Lower leg skin (tissue), 4 donors: ENCODE results near the gene USP25. TPM values are rescaled to one million over a fixed set of nuclear protein-coding genes. Genes with fewer than 3 reads are reported as not detected.

Source experiments
- DNase-seq, 2 donors: peaks; one replicate each; pipeline ENCODE4 v3.0.0-alpha.2; 2019; ENCODE audit warnings: low spot score in 2 of 2
- H3K4me3 ChIP-seq: fragments of 200-600 bp; sonication (generic); 2 replicates; pipeline ENCODE4 v1.5.1; 2017; ENCODE audit warnings: mild to moderate bottlenecking, low read depth; ENCODE audit not compliant: poor library complexity, severe bottlenecking
- POLR2A ChIP-seq, 2 donors: fragments of 450-650 bp; IDR thresholded peaks; one replicate each; pipeline ENCODE4 v1.6.1; 2016 to 2017; ENCODE audit warnings: antibody characterized with exemption in 2 of 2, mild to moderate bottlenecking in 1 of 2, moderate library complexity in 1 of 2
- WGBS, 2 donors: methylation state at CpG; one replicate each; pipeline ENCODE4 v1.1.5; 2018; 5-methylcytosine and 5-hydroxymethylcytosine counted together
- intact Hi-C: fragments of 100-400 bp; cut with DNase I; formaldehyde crosslinking; loops from one replicate; pipeline ENCODE4 v1.15.0; 2023; ENCODE audit warnings: low total_unique reads
- total RNA-seq, 4 donors: library from RNA; depleted of rRNA; stranded (reverse); fragments of >200 nt; gene quantifications; one replicate each; pipeline ENCODE4 v1.1.0, GENCODE V29; 2016
- TF ChIP-seq, protein P1 (sequence below), 3 donors: fragments of 450-650 bp; IDR thresholded peaks; one replicate each; pipeline ENCODE4 v1.5.1; 2016; ENCODE audit warnings: antibody characterized with exemption in 3 of 3, mild to moderate bottlenecking in 3 of 3, moderate library complexity in 2 of 3

USP25 gene
- total RNA-seq, 4 donors from 2014 or later: 20.4 to 37.4 (median 32.3) TPM

DNA sequence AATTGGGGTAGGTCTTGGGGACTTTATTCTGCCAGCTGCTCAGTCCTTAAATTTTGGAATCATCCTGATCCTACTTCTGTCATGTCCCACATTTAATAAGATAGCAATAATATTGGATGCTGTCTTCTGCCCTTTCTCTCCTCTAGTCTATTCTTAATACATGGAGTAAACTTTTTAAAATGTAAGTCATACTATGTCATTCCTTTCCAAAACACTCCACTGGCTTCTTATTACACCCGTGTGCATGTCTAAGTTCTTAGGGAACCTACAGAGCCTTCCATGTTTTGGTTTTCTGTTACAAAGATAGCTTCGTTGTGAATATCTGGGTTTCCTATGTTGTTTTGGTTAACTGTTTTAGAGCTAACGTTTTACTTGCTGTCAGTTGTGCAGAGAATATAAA lies 35.1 kb downstream of the USP25 start:
- intact Hi-C loops: no loop called here
- DNase-seq: no peak
- no peak overlapping the region for H3K4me3 ChIP-seq
- no peak for TF ChIP-seq POLR2A (IDR thresholded peaks at IDR 0.05)
- TF ChIP-seq, protein P1, sequence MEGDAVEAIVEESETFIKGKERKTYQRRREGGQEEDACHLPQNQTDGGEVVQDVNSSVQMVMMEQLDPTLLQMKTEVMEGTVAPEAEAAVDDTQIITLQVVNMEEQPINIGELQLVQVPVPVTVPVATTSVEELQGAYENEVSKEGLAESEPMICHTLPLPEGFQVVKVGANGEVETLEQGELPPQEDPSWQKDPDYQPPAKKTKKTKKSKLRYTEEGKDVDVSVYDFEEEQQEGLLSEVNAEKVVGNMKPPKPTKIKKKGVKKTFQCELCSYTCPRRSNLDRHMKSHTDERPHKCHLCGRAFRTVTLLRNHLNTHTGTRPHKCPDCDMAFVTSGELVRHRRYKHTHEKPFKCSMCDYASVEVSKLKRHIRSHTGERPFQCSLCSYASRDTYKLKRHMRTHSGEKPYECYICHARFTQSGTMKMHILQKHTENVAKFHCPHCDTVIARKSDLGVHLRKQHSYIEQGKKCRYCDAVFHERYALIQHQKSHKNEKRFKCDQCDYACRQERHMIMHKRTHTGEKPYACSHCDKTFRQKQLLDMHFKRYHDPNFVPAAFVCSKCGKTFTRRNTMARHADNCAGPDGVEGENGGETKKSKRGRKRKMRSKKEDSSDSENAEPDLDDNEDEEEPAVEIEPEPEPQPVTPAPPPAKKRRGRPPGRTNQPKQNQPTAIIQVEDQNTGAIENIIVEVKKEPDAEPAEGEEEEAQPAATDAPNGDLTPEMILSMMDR (IDR thresholded peaks at IDR 0.05): no peak
- WGBS, 2 donors: 65 to 69% methylated on average over 3 of the region's 3 CpGs

DNA sequence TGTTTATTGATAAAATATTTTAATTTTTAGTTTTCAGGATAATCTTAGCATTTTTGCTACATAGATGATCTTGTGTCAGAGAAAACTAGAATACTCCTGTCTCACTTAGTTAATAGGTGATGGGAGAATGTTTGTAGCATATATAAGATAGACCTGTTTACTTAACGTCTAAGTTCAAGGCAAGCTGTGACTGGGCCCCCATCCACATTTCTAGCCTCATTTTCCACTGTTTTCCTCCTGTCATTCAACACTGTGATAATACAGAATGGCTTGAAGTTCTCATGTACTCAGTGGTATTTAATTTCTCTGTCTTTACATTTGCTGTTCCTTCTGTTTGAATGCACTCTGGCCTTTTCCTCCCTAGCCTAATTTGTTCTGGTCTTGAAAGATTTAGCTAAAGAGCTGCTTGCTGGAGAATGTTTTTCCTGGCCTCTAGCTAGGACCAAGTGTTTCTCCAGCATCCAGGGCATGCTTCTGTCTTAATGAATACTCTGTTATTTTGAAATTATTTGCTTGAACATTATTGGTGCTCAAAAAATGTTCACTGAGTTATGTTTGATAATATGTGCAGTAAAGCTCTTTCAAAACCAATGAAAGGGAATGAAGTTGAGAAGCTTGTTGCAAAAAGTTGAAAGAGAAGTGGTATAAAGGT lies 37.3 kb downstream of the USP25 start:
- no peak for DNase-seq
- no peak overlapping the region for H3K4me3 ChIP-seq
- intact Hi-C loops: no loop called here
- 88 to 94% methylated on average over 1 of the region's 1 CpG for WGBS, 2 donors
- TF ChIP-seq POLR2A (IDR thresholded peaks at IDR 0.05): no peak
- TF ChIP-seq, protein P1 (IDR thresholded peaks at IDR 0.05): no peak

DNA sequence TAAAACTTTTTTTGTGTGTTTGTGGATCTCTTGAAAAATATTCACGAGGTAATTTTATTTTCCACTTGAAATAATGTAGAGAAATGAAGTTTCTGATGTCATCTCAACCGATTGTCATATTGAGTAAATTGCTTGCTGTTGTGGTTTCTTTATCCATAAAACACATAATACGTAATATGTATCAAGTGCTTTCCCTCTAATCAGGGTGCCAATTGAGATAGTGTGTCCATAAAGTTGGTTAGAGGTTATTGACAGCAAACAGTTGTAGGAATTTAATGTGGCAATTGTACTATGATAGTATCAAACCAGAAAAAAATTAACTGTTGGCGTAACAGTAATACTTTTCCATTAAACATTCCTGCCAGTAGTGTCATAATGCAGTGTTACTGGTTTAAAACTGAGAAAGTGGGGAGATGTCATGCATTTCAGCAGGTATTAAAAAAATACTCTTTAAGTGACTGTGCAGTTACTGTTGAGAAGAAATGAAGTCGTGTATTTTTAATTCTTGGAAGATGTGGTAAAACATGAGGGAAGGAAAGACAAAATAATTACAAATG lies 38.3 kb downstream of the USP25 start:
- WGBS, 2 donors: 66 to 77% methylated on average over 5 of the region's 5 CpGs
- DNase-seq: no peak
- TF ChIP-seq, protein P1 (IDR thresholded peaks at IDR 0.05): no peak
- no peak for TF ChIP-seq POLR2A (IDR thresholded peaks at IDR 0.05)
- H3K4me3 ChIP-seq: no peak overlapping the region
- intact Hi-C loops: loop anchor here (2.0 kb wide), 1 partner anchor 43 kb away; no protein-coding TSS in a partner anchor

- intact Hi-C loops: loop anchor here (2.0 kb wide), 1 partner anchor 44 kb away; no protein-coding TSS in a partner anchor
- H3K4me3 ChIP-seq: no peak overlapping the region
- no peak for DNase-seq
- 76 to 78% methylated on average over 2 of the region's 2 CpGs for WGBS, 2 donors
- no peak for TF ChIP-seq POLR2A (IDR thresholded peaks at IDR 0.05)
Observed at GRCh38 chr21:15768853-15769252, 39.1 kb downstream of the USP25 start.

DNA sequence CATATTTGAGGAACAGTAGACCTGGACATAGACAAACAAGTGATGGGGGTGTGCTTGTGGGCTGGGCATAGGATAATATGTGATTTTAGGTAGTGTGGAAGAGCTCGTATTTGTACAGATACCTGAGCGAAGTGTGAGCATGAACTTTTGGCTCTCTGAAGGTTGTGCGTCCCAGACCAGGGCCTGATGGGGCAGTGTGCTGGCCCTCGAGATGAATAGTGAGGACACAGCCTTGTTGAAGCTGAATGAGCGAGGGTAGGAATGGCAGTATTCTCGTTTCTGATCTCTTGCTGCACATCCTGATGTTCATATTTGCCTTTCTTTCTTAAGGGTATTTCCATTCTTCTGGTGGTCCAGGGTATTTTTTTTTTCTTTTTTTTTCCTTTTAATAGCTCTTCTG lies 41.5 kb downstream of the USP25 start:
- intact Hi-C loops: no loop called here
- WGBS, 2 donors: 98 to 99% methylated on average over 6 of the region's 6 CpGs
- DNase-seq: no peak
- TF ChIP-seq POLR2A (IDR thresholded peaks at IDR 0.05): no peak
- TF ChIP-seq, protein P1 (IDR thresholded peaks at IDR 0.05): no peak
- H3K4me3 ChIP-seq: no peak overlapping the region

GRCh38 chr21:15772654-15773053 lies 42.9 kb downstream of the USP25 start:
- intact Hi-C loops: no loop called here
- WGBS, 2 donors: 95 to 97% methylated on average over 3 of the region's 3 CpGs
- no peak overlapping the region for H3K4me3 ChIP-seq
- TF ChIP-seq POLR2A (IDR thresholded peaks at IDR 0.05): no peak
- TF ChIP-seq, protein P1 (IDR thresholded peaks at IDR 0.05): no peak
- no peak for DNase-seq
